ENCODE results near the gene CTTNBP2NL.
"Not testable (repeated sequence)": the region's sequence is repeated elsewhere in the genome, so short reads cannot be mapped to it uniquely, and the experiment has no call there.

CTTNBP2NL gene

GRCh38 chr1:112386731-112387346 lies 9.2 kb upstream of the CTTNBP2NL start:
- no peak for DNase-seq (ENCODE audit: low read depth)

GRCh38 chr1:112387807-112388206 lies 8.2 kb upstream of the CTTNBP2NL start:
- no peak for DNase-seq (ENCODE audit: low read depth)

GRCh38 chr1:112388436-112388835 lies 7.6 kb upstream of the CTTNBP2NL start:
- no peak for DNase-seq (ENCODE audit: low read depth)

- no peak for DNase-seq (ENCODE audit: low read depth)
These were observed 6.3 kb upstream of the CTTNBP2NL start for GRCh38 chr1:112389689-112390088.

- not testable (repeated sequence) for DNase-seq (ENCODE audit: low read depth)
These were observed 5.7 kb upstream of the CTTNBP2NL start for GRCh38 chr1:112390335-112390734.

- peak; percentile 54 for DNase-seq (ENCODE audit: low read depth)
These were observed 5.0 kb upstream of the CTTNBP2NL start for GRCh38 chr1:112390775-112391602.

GRCh38 chr1:112391603-112391940 lies 4.4 kb upstream of the CTTNBP2NL start:
- DNase-seq (ENCODE audit: low read depth) = no peak

- DNase-seq (ENCODE audit: low read depth) = no peak
These were observed 2.4 kb upstream of the CTTNBP2NL start for GRCh38 chr1:112393631-112393974.

- DNase-seq (ENCODE audit: low read depth) = no peak
These were observed 1.3 kb upstream of the CTTNBP2NL start for GRCh38 chr1:112394743-112395062.

GRCh38 chr1:112395256-112395820 lies 676 bp upstream of the CTTNBP2NL start:
- no peak for DNase-seq (ENCODE audit: low read depth)

GRCh38 chr1:112396653-112397471 lies 848 bp downstream of the CTTNBP2NL start:
- no peak for DNase-seq (ENCODE audit: low read depth)

- DNase-seq (ENCODE audit: low read depth) = no peak
These were observed 1.8 kb downstream of the CTTNBP2NL start for GRCh38 chr1:112397841-112398240.

GRCh38 chr1:112399456-112399855 lies 3.4 kb downstream of the CTTNBP2NL start:
- DNase-seq (ENCODE audit: low read depth) = no peak

- not testable (repeated sequence) for DNase-seq (ENCODE audit: low read depth)
These were observed 4.7 kb downstream of the CTTNBP2NL start for GRCh38 chr1:112400706-112401105.

GRCh38 chr1:112402682-112403643 lies 6.9 kb downstream of the CTTNBP2NL start:
- no peak for DNase-seq (ENCODE audit: low read depth)

GRCh38 chr1:112406771-112407170 lies 10.8 kb downstream of the CTTNBP2NL start:
- no peak for DNase-seq (ENCODE audit: low read depth)

GRCh38 chr1:112409414-112409813 lies 13.4 kb downstream of the CTTNBP2NL start:
- no peak for DNase-seq (ENCODE audit: low read depth)

GRCh38 chr1:112410673-112411072 lies 14.7 kb downstream of the CTTNBP2NL start:
- DNase-seq (ENCODE audit: low read depth) = no peak

- no peak for DNase-seq (ENCODE audit: low read depth)
These were observed 21.3 kb downstream of the CTTNBP2NL start for GRCh38 chr1:112417271-112417670.

- no peak for DNase-seq (ENCODE audit: low read depth)
These were observed 22.3 kb downstream of the CTTNBP2NL start for GRCh38 chr1:112418099-112418892.

- no peak for DNase-seq (ENCODE audit: low read depth)
These were observed 27.2 kb downstream of the CTTNBP2NL start for GRCh38 chr1:112423207-112423606.

Measured in activated T-helper 1 cell treated with Interleukin-2 at 50 U/mL for 16 hours (primary cell).